ENCODE measurements around the gene IFNGR2.

Gene IFNGR2

DNA sequence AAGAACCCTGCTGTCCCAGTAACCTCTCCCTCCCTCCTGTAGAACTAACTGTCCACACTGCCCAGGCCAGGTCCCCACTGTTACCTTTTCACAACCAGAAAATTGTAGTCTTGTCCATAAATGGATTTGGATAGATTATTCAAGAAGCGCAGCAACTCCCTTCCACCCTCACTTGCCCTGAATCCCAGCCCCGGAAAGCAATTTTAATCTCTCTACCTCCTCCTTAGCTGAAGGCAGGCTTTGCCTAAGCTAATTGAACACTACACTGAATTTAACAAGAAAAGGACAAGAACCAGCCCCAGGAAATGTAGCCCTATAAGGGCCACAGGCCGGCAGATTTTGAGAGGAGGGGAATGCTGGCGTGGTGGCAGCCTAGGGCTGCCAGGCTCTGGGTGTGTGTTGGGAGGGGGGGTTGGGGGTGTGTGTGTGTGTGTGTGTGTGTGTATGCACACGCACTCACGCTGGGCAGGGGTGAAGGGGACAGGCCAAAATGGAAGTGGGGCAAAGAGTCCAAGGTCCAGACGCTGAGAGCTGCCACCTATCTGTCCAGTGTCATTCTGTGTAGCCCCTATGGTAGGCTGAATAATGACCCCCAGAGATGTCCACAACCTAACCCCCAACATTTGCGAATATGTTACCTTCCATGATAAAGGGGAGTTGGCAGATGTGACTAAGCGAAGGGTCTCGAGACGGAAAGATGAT is 10.8 kb upstream of the IFNGR2 start:
- H3K4me3 ChIP-seq (ENCODE audit: low read depth, low read length), result no peak overlapping the region
- TF ChIP-seq, protein P1, sequence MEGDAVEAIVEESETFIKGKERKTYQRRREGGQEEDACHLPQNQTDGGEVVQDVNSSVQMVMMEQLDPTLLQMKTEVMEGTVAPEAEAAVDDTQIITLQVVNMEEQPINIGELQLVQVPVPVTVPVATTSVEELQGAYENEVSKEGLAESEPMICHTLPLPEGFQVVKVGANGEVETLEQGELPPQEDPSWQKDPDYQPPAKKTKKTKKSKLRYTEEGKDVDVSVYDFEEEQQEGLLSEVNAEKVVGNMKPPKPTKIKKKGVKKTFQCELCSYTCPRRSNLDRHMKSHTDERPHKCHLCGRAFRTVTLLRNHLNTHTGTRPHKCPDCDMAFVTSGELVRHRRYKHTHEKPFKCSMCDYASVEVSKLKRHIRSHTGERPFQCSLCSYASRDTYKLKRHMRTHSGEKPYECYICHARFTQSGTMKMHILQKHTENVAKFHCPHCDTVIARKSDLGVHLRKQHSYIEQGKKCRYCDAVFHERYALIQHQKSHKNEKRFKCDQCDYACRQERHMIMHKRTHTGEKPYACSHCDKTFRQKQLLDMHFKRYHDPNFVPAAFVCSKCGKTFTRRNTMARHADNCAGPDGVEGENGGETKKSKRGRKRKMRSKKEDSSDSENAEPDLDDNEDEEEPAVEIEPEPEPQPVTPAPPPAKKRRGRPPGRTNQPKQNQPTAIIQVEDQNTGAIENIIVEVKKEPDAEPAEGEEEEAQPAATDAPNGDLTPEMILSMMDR (IDR thresholded peaks at IDR 0.05; ENCODE audit: control insufficient read depth, extremely low read depth, insufficient read depth), result no peak
- DNase-seq (ENCODE audit: low read depth), result no peak

DNA sequence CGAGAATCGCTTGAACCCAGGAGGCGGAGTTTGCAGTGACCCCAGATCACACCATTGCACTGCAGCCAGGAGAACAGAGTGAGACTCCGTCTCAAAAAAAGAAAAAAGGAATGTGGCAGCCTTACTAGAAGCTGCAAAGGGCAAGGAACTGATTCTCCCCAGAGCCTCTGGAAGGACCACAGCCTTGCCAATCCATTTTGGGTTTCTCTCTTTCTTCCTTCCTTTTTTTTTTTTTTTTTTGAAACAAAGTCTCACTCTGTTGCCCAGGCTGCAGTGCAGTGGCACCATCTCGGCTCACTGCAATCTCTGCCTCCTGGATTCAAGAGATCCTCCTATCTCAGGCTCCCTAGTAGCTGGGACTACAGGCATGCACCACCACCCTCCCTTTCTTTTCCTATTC is 9.9 kb upstream of the IFNGR2 start:
- TF ChIP-seq, protein P1 (IDR thresholded peaks at IDR 0.05; ENCODE audit: control insufficient read depth, extremely low read depth, insufficient read depth), result no peak
- no peak for DNase-seq (ENCODE audit: low read depth)
- H3K4me3 ChIP-seq (ENCODE audit: low read depth, low read length), result no peak overlapping the region

DNA sequence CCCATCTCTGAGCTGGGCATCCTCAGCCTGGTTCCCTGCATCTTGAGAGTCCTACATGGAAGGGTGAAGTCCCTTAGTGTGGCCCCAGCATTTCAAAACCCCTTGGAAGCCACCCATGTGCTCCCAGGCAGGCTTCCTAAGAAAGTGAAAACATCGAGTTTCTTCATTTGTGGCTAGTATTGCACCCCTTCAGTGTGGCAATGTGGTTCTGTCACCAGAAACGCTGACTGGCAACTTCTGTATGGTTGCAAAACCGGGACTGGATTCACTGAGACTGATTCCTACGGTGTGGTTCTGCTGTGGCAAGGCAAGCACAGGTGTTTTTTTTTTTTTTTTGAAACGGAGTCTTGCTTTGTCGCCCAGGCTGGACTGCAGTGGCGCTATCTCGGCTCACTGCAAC is 9.0 kb upstream of the IFNGR2 start:
- TF ChIP-seq, protein P1 (IDR thresholded peaks at IDR 0.05; ENCODE audit: control insufficient read depth, extremely low read depth, insufficient read depth), result no peak

DNA sequence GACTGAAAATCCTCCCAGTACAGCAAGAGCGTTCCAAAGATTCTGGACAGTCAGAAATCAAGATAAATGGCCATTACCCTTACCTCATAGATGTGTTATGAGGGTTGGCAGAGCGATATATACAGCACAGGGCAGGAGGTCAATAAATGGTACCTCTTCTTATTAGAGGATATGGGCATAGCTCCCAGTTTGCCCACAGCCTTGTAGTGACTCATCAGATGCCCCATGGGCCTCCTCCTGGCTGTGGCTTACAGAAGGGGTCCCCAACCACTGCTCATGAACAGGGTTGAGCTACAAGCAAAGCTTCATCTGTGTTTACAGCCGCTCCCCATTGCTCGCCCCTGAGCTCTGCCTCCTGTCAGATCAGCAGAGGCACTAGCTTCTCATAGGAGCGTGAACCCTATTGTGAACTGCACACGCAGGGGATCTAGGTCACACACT is 7.3 kb upstream of the IFNGR2 start:
- TF ChIP-seq, protein P1 (IDR thresholded peaks at IDR 0.05; ENCODE audit: control insufficient read depth, extremely low read depth, insufficient read depth), result no peak
- no peak for DNase-seq (ENCODE audit: low read depth)
- H3K4me3 ChIP-seq (ENCODE audit: low read depth, low read length), result no peak overlapping the region

More for the DNA sequence above, 9.0 kb upstream of the IFNGR2 start:
- H3K4me3 ChIP-seq (ENCODE audit: low read depth, low read length), result no peak overlapping the region
- DNase-seq (ENCODE audit: low read depth), result no peak

DNA sequence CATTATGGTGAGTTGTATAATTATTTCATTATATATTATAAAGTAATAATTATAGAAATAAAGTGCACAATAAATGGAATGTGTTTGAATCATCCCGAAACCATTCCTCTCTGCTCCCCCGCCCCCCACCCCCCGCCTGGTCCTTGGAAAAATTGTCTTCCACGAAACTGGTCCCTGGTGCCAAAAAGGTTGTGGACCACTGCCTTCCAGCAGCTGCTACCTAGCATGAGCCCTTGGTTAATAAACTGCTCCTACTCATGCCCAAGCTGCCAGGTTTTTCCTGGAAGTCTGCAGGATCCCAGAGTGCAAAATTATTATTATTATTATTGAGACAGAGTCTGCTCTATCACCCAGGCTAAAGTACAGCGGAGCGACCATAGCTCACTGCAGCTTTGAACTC is 6.8 kb upstream of the IFNGR2 start:
- H3K4me3 ChIP-seq (ENCODE audit: low read depth, low read length), result no peak overlapping the region
- DNase-seq (ENCODE audit: low read depth), result no peak
- TF ChIP-seq, protein P1 (IDR thresholded peaks at IDR 0.05; ENCODE audit: control insufficient read depth, extremely low read depth, insufficient read depth), result no peak

DNA sequence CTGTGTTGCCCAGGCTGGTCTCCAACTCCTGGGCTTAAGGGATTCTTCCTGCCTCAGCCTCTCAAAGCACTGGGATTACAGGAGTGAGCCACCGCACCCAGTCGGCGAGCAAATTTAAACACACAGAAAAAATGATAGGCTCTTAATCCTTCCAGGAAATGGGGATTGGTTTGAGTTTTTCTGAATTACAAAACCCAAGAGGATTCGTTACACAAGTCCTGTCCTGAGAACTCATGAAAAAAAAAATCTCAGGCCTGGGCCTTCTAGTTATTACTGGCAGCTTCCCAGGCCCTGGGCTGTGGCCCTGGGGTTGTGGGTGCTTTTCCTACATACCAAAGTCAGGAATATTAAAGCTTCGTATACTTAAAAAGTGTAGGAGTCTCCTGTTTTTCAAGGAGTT is 6.3 kb upstream of the IFNGR2 start:
- TF ChIP-seq, protein P1 (IDR thresholded peaks at IDR 0.05; ENCODE audit: control insufficient read depth, extremely low read depth, insufficient read depth), result no peak
- H3K4me3 ChIP-seq (ENCODE audit: low read depth, low read length), result no peak overlapping the region
- DNase-seq (ENCODE audit: low read depth), result no peak

DNA sequence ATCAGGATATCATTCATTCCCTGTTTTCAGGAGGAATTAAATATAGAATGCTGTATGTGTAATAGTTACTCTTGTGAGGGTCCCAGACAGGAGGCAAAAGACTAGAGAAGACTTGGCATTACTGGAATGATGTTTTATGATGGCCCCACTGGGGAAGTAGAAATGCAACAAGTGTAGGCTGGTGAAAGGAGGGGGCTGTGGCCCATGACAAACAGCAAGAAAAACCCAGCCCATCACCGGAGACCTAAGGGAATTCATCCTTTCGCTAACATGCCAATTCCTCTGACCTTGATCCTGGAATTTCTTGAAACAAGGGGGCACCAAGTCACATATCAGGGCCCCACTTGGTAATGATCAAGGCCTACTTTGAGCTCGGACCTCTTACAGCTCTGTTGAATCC is 5.5 kb upstream of the IFNGR2 start:
- TF ChIP-seq, protein P1 (IDR thresholded peaks at IDR 0.05; ENCODE audit: control insufficient read depth, extremely low read depth, insufficient read depth), result no peak
- H3K4me3 ChIP-seq (ENCODE audit: low read depth, low read length), result no peak overlapping the region
- DNase-seq (ENCODE audit: low read depth), result no peak

All from LNCaP clone FGC (cell line).